GM19025 (cell line): ENCODE data around the gene PDCD7.
"Not testable (repeated sequence)": the region's sequence is repeated elsewhere in the genome, so short reads cannot be mapped to it uniquely, and the experiment has no call there.

Source experiments
- ATAC-seq: cut with Tn5 transposase; IDR thresholded peaks from one replicate; pipeline ENCODE4 v1.9.1; 2021; ENCODE audit warnings: mild to moderate bottlenecking, low read depth, moderate library complexity; ENCODE audit not compliant: unreplicated experiment

Gene PDCD7

GRCh38 chr15:65133548-65134200, at the start of gene PDCD7:
Gene PDCD7, minus strand, starts transcription at chr15:65133808. Its CDS starts 27 bp downstream, at chr15:65133781.
- ATAC-seq: peak; percentile 76

GRCh38 chr15:65182538-65182937, 48.9 kb upstream of the PDCD7 start:
- ATAC-seq: no peak

- not testable (repeated sequence) for ATAC-seq
These were observed 48.2 kb upstream of the PDCD7 start for GRCh38 chr15:65181582-65182353.

- no peak for ATAC-seq
These were observed 46.6 kb upstream of the PDCD7 start for GRCh38 chr15:65180167-65180566.

GRCh38 chr15:65177901-65178300, 44.3 kb upstream of the PDCD7 start:
- no peak for ATAC-seq

DNA sequence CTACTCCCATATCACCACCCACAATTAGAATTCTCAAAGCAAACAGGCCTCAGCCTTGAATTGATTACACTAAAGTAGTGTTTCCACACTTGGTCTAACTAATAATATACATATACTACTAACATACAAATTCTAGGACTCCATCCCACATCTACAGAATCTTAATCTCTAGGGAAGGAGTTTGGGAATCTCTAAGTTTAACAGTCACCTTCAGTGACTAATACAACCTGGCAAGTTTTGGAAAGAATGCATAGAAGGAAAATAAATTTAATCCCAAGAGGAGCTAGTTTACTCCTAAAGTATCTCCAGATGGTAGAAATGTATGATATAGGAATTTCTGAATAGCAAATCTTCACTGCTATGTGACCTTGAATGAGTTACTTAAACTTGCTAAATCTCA, 42.4 kb upstream of the PDCD7 start:
- no peak for ATAC-seq

DNA sequence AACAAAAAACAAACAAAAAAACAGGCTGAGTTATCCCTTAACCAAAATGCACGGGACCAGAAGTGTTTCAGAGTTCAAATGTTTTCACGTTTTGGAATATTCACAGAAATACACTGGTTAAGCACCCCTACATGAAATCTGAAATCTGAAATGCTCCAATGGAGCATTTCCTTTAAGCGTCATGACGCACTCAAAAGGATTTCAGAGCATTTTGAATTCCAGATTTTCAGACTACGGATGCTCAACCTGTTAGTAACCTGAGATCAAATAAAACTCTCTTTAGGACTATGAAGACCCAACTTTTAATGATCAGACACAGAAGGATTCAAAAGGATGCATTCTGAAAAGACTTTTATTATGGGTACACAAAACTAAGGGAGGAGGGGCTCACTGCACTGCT, 41.9 kb upstream of the PDCD7 start:
- no peak for ATAC-seq

DNA sequence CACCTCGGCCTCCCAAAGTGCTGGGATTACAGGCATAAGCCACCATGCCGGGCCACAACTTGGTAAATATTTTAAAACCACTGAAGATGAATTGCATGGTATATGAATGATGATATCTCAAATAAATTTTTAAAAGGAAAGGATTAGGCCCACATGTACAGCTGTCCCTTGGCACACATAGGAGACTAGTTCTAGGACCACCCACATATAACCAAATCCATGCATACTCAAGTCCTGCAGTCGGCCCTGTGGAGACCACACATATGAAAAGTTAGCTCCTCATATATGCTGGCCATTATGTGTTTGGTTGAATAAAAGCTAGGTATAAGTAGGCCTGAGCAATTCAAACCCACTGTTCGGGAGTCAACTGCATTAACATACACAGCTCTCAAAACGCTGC, 40.9 kb upstream of the PDCD7 start:
- no peak for ATAC-seq

GRCh38 chr15:65172531-65172930, 38.9 kb upstream of the PDCD7 start:
- ATAC-seq: no peak

DNA sequence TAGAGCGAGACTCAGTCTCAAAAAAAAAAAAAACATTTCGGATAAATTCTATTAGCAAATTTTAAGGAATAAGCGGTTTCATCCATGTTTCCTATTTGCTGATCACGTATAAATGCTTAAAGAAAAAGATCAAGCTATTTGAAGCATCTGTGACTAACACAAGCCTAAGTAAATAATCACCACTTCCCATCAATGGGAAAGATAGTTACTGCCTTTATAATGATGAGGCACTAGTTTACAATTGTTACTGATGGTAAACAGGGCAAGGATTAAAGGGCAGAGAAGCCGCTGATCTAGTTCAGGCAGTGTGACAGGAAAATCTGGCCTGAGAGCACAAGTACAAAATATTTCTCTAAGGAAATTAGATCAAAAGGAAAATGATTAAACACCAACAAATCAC, 37.8 kb upstream of the PDCD7 start:
- no peak for ATAC-seq

- ATAC-seq: no peak
These were observed 32.3 kb upstream of the PDCD7 start for GRCh38 chr15:65165875-65166274.

- ATAC-seq: no peak
These were observed 30.5 kb upstream of the PDCD7 start for GRCh38 chr15:65164139-65164538.

GRCh38 chr15:65163041-65163440, 29.4 kb upstream of the PDCD7 start:
- no peak for ATAC-seq

DNA sequence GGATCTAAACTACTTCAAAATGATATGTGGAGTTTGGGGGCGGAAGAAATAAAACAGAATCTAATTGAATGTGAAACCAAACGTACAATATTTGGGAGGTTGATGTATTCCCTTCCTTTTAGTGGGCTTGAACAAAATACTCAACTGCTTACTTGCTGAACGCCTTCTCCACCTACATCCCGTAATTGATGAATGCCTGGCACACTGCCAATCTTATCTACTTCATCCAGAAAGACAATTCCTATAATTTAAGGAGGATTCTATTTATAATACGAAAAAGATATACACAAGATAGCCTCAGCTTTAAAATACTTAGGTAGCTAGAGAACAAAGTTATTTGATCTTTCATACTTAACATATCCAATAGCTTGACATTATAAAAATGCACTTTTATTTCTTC, 23.1 kb upstream of the PDCD7 start:
- ATAC-seq: no peak

GRCh38 chr15:65154720-65155119, 21.1 kb upstream of the PDCD7 start:
- ATAC-seq: no peak

DNA sequence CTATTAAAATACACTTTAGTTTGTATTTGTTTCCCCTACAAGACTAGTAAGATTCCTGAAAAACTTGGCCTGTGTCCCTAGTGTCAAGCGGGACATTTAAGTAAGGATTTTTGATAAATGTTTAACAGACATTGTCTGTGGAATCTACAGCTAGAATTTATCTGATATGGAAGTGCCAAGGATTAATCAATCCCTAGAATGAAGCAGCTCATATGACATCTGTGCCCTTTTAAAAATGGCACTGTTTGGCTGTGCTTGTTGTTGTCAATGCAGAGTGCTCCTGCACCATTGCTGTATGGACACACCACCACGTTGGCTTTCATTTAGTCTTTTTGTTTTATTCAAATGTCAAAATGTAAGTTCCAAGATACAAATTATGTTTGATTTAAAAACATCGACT, 14.3 kb upstream of the PDCD7 start:
- ATAC-seq: no peak

- no peak for ATAC-seq
These were observed 12.8 kb upstream of the PDCD7 start for GRCh38 chr15:65146438-65146837.

GRCh38 chr15:65138631-65139030, 5.0 kb upstream of the PDCD7 start:
- not testable (repeated sequence) for ATAC-seq

DNA sequence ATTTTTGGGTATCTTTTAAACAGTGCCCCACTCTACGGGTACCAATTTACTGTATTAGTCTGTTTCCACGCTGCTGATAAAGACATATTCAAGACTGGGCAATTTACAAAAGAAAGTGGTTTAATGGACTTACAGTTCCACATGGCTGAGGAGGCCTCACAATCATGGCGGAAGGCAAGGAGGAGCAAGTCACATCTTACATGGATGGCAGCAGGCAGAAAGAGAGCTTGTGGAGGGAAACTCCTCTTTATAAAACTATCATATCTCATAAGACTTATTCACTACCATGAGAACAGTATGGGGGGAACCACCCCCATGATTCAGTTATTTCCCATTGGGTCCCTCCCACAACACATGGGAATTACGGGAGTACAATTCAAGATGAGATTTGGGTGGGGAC, 4.3 kb upstream of the PDCD7 start:
- not testable (repeated sequence) for ATAC-seq

- not testable (repeated sequence) for ATAC-seq
These were observed 3.5 kb upstream of the PDCD7 start for GRCh38 chr15:65137089-65137488.

- ATAC-seq: no peak
These were observed 930 bp upstream of the PDCD7 start for GRCh38 chr15:65134538-65134937.
